ENCODE measurements around the gene ADPRH.

The ADPRH gene

GRCh38 chr3:119628816-119629445 lies 49.6 kb downstream of the ADPRH start:
- DNase-seq (ENCODE audit: low read depth in 2 of 2), result no peak

- no peak for DNase-seq (ENCODE audit: low read depth in 2 of 2)
Measured at GRCh38 chr3:119630128-119630879, 51.0 kb downstream of the ADPRH start.

DNA sequence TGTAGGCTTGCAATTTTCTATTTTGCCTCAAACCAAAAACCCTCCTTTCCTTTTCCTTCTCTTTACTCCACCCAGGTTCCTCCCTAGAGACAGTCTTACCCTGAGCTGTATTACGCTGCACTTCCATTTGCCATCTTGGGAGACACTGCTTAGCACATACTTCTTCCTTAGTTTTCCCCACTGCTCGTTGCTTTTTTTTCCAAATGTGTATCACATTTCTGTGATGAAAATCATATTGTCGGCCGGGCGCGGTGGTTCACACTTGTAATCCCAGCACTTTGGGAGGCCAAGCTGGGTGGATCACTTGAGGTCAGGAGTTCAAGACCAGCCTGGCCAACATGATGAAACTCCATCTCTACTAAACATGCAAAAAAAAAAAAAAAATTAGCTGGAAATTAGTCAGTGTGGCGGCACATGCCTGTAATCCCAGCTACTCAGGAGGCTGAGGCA lies 51.6 kb downstream of the ADPRH start:
- no peak for DNase-seq (ENCODE audit: low read depth in 2 of 2)

DNA sequence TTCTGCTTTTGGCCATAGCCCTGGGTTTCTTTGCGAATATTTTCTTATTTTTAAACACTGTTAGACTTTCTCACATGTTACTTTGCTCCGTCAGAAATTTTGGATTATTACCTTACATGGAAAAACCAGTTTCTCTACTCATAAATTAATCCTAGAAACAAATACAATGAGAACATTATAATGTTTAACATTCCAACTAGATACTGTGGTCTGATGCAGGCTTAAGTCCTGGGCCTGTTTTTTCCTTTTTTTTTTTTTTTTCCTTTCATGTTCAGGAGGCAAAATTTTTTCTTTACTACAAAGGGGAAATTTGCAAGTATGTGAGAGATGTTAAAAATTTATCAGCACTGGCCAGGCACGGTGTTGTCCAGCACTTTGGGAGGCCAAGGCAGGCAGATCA lies 52.2 kb downstream of the ADPRH start:
- DNase-seq (ENCODE audit: low read depth in 2 of 2), result no peak

DNA sequence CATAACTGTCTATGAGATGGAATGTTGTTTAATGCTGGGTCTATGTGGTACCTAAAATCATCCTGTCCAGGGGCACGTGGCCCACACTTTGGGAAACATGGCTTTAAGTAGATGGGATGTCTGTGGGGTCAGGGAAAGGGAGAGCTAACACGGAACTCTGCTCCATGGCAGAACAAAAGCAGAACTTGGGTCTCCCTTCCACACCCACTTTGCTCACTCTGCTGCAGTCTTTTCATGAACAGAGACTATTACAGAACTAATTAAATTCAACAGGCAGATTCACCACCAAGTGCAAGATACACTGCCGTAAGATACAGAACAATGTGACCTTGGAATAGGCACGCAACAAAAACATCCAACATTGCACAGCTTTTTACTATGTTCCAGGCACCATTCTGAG lies 52.9 kb downstream of the ADPRH start:
- no peak for DNase-seq (ENCODE audit: low read depth in 2 of 2)

GRCh38 chr3:119632829-119633228 lies 53.5 kb downstream of the ADPRH start:
- DNase-seq (ENCODE audit: low read depth in 2 of 2), result no peak

DNA sequence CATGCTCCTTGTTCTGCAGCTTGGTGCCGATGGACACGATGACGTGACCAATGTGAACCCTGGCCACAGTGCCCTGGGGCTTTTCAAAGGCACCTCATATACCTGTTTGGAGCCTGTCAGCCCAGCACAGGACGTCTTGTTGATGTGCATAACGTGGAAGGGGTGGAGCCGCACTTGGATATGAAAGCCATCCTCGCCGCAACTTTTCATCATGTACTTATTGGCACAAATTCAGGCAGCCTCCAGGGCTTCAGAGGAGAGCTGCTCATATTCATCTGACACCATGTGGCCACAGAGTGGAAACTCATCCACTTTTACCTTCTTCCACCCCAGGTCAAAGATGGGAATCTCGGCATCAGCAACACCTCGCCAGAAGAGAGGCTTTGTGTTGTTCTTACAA lies 56.4 kb downstream of the ADPRH start:
- no peak for DNase-seq (ENCODE audit: low read depth in 2 of 2)

DNA sequence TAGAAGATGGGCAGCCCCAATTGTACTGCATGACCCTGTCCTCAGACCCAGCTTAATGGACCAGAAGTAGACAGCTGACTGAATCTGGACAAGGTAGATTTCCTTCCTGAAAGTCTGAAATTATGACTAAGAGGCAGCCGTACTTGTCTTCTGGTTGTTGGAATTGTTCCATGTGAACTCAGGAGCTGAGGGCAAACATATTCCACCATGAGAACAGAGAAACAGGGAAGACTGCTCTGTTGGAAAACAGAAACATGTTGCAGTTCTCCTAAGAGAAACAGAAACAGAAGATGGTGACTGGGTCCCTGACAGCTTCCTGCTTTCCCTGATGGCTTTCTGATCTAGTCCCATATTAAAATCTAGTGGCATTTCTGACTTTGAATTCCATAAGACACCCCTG lies 57.0 kb downstream of the ADPRH start:
- DNase-seq (ENCODE audit: low read depth in 2 of 2), result no peak

GRCh38 chr3:119636891-119637611 lies 57.8 kb downstream of the ADPRH start:
- DNase-seq (ENCODE audit: low read depth in 2 of 2), result no peak

DNA sequence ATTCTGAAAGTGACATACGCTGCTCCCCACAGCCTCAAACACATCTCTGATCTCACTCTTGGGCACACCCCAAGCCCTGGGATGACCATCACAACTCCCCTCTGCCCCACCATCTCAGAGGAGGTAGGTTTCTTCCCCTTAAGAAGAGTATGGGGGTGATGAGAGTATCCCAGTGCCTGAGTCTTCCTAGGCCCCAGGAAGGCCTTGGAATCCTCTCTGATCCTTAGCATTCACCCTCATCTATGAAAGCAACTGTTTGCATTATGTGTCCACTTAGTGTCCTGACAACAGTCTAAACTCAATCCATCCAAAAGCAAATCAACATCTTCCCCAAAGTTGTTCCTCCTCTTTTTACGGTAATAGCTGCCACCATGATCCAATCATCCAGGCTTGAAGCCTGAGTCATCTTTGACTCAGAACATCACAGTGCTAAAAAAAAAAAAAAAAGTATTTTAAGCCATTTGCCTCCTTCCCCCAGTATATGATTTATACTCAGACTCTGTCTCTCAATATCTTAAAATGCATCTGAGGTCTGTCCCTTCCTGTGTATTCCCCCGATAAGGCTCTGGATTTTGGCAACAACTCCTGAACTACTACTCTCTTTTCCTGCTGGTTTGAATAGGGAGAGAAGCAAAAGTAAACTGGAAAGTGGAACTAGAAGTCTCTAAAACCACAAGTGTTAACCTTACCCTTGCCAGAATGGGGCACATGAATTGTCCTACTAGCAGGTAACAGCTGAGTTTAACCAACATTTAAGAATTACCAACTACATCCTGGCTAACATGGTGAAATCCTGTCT lies 58.6 kb downstream of the ADPRH start:
- peak; percentile 81 to 87 for DNase-seq (ENCODE audit: low read depth in 2 of 2)
